H7 (cell line): ENCODE measurements around the gene C1QTNF4. TPM values are rescaled to one million over a fixed set of nuclear protein-coding genes. Genes with fewer than 3 reads are reported as not detected.

ENCODE experiments used
- DNase-seq: peaks from one replicate; pipeline ENCODE4 v3.0.0; 2012
- H3K27me3 ChIP-seq: 2 replicates; pipeline ENCODE4 v1.6.0; 2011; ENCODE audit warnings: mild to moderate bottlenecking, low read length; ENCODE audit not compliant: control insufficient read depth, insufficient read depth
- H3K36me3 ChIP-seq: replicated peaks from 2 replicates; pipeline ENCODE4 v1.5.1; 2011; ENCODE audit warnings: low read length; ENCODE audit not compliant: control insufficient read depth, insufficient read depth
- H3K4me3 ChIP-seq: 2 replicates; pipeline ENCODE4 v1.5.1; 2011; ENCODE audit warnings: low read depth, mild to moderate bottlenecking, control low read depth, low read length, moderate library complexity; ENCODE audit not compliant: insufficient read depth
- total RNA-seq: library from RNA; depleted of rRNA; stranded (reverse); fragments of >200 nt; shearing (Covaris generic); gene quantifications from 2 replicates; pipeline ENCODE4 v1.2.3, GENCODE V29; 2014

Gene C1QTNF4
- total RNA-seq, 1 experiment from 2014 or later, result 5.0 TPM

DNA sequence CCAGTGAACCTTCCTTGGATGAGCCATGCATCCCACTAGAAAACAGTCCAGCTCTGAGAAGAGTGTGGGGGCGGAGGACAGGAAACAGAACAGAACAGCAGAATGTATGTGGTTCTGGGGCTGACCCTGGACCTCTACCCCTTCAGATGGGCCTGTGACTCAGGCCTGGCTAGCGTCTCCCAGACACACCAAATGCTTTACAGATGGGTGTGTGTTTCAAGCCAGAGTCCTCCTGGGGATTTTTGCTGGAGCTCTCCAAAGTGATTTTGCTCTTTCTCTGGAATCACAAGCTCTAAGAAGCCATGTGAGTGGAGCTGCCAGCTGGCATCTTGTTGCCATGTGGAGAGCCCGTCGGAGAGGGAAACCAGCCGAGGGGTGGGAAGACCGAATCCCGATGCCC lies 13.2 kb upstream of the C1QTNF4 start:
- Histone ChIP-seq H3K36me3 (no peaks in the 10 kb centered on the region; the same call in 1 of the 2 replicates), H3K27me3 (no peaks in the 10 kb centered on the region), H3K4me3 (no peak overlapping the region)
- DNase-seq, result no peak

GRCh38 chr11:47606731-47607130 lies 12.5 kb upstream of the C1QTNF4 start:
- no peak overlapping the region for H3K4me3 ChIP-seq
- no peaks in the 10 kb centered on the region; the same call in 1 of the 2 replicates for H3K36me3 ChIP-seq
- no peaks in the 10 kb centered on the region for H3K27me3 ChIP-seq
- peak; percentile 43 for DNase-seq

- DNase-seq, result no peak
- H3K36me3 ChIP-seq, result no peaks in the 10 kb centered on the region; the same call in 1 of the 2 replicates
- H3K4me3 ChIP-seq, result no peak overlapping the region
- no peaks in the 10 kb centered on the region for H3K27me3 ChIP-seq
These were observed 11.7 kb upstream of the C1QTNF4 start for GRCh38 chr11:47605921-47606320.

DNA sequence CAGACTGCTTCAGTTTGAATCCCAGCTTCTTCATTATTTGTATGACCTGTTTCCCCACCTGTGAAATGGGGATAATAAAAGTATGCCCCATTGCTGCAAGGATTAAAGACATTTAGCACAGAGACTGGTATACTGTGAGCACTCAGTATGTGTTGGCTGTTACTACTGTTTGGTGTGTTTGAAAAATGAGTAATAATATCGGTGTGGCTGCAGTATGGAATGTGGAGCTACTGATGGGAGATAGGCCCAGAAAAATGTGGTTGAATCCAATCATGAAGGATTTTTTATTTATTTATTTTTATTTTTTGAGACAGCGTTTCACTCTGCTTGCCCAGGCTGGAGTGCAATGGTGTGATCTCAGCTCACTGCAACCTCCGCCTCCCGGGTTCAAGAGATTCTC lies 9.1 kb upstream of the C1QTNF4 start:
- H3K36me3 ChIP-seq, result no peaks in the 10 kb centered on the region
- H3K27me3 ChIP-seq, result no peaks in the 10 kb centered on the region
- H3K4me3 ChIP-seq, result no peak overlapping the region
- DNase-seq, result no peak

DNA sequence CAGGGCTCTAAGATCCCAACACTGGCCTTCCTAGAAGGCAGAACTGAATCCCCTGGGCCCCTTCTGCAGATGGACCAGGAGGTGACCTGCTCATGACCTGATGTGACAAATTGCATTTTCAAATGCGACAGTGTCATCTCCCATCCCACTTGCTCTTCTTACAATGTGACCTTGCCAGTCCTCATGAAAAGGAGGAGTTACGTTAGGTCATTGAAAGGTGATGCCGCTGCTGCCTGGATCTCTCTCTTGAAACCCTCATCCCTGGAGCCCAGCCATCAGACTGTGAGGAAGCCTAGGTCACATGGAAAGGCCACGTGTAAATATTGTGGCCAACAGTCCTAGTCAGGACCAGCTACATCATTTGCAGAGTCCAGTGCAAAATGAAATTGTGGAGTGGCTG lies 5.7 kb upstream of the C1QTNF4 start:
- Histone ChIP-seq H3K27me3 (peaks cover 6% of the 10 kb centered on the region), H3K36me3 (no peaks in the 10 kb centered on the region), H3K4me3 (no peak overlapping the region)
- no peak for DNase-seq

GRCh38 chr11:47595967-47596366 lies 1.8 kb upstream of the C1QTNF4 start:
- DNase-seq, result no peak
- Histone ChIP-seq H3K27me3 (peaks cover 33% of the 10 kb centered on the region), H3K4me3 (no peak overlapping the region), H3K36me3 (no peaks in the 10 kb centered on the region)

DNA sequence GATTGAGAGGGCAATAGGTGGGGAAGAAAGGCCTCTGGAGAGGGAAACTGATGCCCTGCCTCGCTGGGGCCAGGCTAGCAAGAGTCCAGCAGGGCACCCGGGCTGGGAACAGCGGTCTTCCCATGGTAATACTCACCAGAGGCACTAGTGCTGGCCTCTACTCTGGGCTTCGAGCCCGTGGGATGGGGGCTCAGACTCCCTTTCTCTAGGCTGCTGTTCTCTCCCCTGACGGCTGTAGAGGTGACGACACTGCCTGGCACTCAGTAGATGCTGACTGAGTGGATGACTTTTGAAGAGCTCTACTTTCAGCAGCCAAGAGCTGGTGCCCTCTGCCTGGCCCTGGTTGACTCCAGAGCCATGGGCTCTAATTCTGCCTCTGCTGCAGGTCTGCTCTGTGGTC lies 818 bp upstream of the C1QTNF4 start:
- H3K4me3 ChIP-seq, result no peak overlapping the region
- H3K27me3 ChIP-seq, result peaks cover 33% of the 10 kb centered on the region
- DNase-seq, result peak; percentile 47
- no peaks in the 10 kb centered on the region for H3K36me3 ChIP-seq

- H3K4me3 ChIP-seq, result peak overlapping the region; percentile 57
- H3K27me3 ChIP-seq, result peaks cover 33% of the 10 kb centered on the region
- H3K36me3 ChIP-seq, result no peaks in the 10 kb centered on the region
- DNase-seq, result peak; percentile 68
These were observed 698 bp downstream of the C1QTNF4 start for GRCh38 chr11:47593492-47593933.

GRCh38 chr11:47592970-47593369 lies 1.2 kb downstream of the C1QTNF4 start:
- Histone ChIP-seq H3K4me3 (no peak overlapping the region), H3K27me3 (peaks cover 33% of the 10 kb centered on the region), H3K36me3 (no peaks in the 10 kb centered on the region)
- no peak for DNase-seq

- DNase-seq, result no peak
- Histone ChIP-seq H3K27me3 (peaks cover 33% of the 10 kb centered on the region), H3K4me3 (no peak overlapping the region)
These were observed 2.0 kb downstream of the C1QTNF4 start for GRCh38 chr11:47592251-47592650.

DNA sequence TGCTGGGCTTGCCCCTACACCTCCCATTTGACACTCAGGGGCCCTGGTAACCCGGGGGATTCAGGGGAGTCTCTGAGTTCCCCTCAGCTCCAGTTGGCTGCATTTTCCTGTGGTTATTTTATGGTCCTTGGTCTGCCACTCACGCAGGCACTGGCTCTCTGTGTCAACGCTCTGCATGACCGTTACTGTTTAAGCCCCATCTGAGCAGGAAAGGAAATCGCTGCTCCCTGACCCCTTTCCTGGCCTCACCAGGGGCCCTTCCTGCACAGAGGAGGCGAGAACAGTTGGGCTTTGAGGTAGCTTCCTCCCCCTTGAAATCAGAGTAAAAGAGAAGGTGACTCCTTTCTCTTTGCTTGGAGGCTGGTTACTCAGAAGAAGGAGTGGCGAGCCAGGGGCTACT lies 2.4 kb downstream of the C1QTNF4 start:
- no peak overlapping the region for H3K4me3 ChIP-seq
- DNase-seq, result peak; percentile 43
- H3K27me3 ChIP-seq, result peaks cover 33% of the 10 kb centered on the region
- no peaks in the 10 kb centered on the region for H3K36me3 ChIP-seq

More at GRCh38 chr11:47592251-47592650, 2.0 kb downstream of the C1QTNF4 start:
- no peaks in the 10 kb centered on the region for H3K36me3 ChIP-seq

DNA sequence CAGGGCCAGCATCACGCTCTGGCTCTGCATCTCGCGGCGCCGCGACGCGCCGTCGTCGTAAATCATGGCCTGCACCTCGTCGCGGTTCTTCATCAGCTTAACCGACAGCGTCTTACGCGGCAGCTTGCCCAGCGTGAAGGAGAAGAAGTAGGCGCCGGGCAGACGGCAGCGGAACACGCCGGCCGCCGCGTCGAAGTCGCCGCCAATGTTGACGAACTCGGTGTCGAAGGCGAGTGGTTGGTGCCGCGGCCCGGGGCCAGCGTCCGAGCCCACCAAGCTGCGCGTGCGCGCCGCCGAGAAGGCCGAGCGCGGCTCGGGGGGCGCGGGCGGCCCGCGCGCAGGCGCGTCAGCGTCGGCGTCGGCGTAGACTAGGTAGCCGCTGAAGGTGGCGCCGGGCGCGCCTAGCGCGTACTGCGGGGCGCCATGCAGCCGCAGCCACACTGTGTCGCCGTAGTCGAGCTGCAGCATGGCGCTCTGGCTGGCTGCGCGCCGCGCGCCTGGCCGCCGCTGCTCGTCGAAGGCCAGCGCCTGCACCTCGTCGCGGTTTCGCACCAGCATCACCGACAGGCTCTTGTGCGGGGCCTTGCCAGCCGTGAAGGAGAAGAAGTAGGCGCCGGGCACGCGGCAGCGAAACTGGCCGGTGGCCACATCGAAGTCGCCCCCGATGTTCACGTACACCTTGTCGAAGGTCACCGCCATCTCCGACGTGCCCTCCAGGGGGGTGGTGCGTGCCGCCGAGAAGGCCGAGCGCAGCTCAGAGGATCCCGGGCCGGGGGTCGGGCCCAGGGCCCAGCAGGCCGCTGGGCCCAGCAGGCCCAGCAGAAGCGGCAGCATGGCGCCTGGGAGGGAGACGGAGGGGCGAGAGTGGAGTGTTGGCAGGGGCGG lies 4.0 kb downstream of the C1QTNF4 start:
- DNase-seq, result peak; percentile 73
- H3K27me3 ChIP-seq, result peaks cover 30% of the 10 kb centered on the region
- peak overlapping the region; percentile 8; the same call in 1 of the 2 replicates for H3K4me3 ChIP-seq
- no peaks in the 10 kb centered on the region for H3K36me3 ChIP-seq

DNA sequence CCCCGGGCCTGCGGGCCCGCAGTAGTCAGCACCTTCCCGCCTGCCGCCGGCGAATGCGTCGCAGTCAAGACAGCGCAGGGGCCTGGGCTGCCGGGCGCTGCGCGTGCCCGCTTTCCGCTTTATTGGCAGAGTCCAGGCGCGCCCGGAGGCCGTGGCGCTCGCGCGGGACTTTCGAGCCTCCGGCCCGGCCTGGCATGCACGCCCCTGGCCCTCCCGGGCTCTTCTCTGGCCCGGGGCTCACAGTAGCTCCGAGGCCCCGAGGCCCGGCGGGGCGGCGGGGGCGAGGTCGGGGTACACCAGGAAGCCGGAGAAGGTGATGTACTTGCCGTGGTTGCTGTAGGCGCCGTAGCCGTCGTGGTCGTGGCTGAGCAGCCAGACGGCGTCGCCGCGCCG lies 4.6 kb downstream of the C1QTNF4 start:
- no peak overlapping the region; the same call in 1 of the 2 replicates for H3K4me3 ChIP-seq
- DNase-seq, result peak; percentile 60
- no peaks in the 10 kb centered on the region; the same call in 1 of the 2 replicates for H3K36me3 ChIP-seq
- H3K27me3 ChIP-seq, result peaks cover 24% of the 10 kb centered on the region

- no peak overlapping the region for H3K4me3 ChIP-seq
- DNase-seq, result peak; percentile 50
- H3K36me3 ChIP-seq, result peaks cover under 1% of the 10 kb centered on the region
- peaks cover 19% of the 10 kb centered on the region for H3K27me3 ChIP-seq
These were observed 5.1 kb downstream of the C1QTNF4 start for GRCh38 chr11:47589118-47589517.

- H3K27me3 ChIP-seq, result peaks cover 8% of the 10 kb centered on the region
- H3K36me3 ChIP-seq, result peaks cover 10% of the 10 kb centered on the region
- peak; percentile 63 for DNase-seq
- H3K4me3 ChIP-seq, result no peak overlapping the region
These were observed 6.4 kb downstream of the C1QTNF4 start for GRCh38 chr11:47587723-47588326.
